K562 (cell line): ENCODE data around the gene APOL4. TPM values are rescaled to one million over a fixed set of nuclear protein-coding genes. Genes with fewer than 3 reads are reported as not detected.

Experiments
- ATAC-seq: fragments of 200-7000 bp; cut with Tn5 transposase; 3 replicates; pipeline ENCODE4 v1.9.1; 2020; ENCODE audit warnings: moderate library complexity
- BruUV-seq: library from RNA; stranded (reverse); fragments of 400-500 nt; replicated peaks from 2 replicates; lab custom pipeline; 2021; lab: Mats Ljungman, UMichigan
- CTCF ChIA-PET: fragments of 300-600 bp; formaldehyde crosslinking; extraction: SDS; loops from one replicate; lab custom pipeline; 2021; ENCODE audit warnings: low intra/inter-chr PET ratio; lab: Yijun Ruan, JAX
- POLR2A ChIA-PET: fragments of 300-600, 350-650 bp; sonication (Branson Sonifier 250); formaldehyde crosslinking; extraction: SDS; loops from one replicate; lab custom pipeline; 2021; ENCODE audit warnings: antibody characterized with exemption, inconsistent platforms; lab: Yijun Ruan, JAX
- DNase-seq, 4 experiments: peaks; one replicate each; pipeline versions ENCODE4 v3.0.0 to v3.0.0-alpha.2; 2011 to 2018; ENCODE audit warnings: low spot score in 3 of 4, mixed read lengths in 3 of 4; ENCODE audit errors: extremely low read depth in 1 of 4
- FAIRE-seq: peaks from 2 replicates; lab custom pipeline; 2011; peaks lifted over from hg19 to GRCh38; lab: Jason Lieb, UNC
- H2AFZ ChIP-seq: 2 replicates; pipeline ENCODE4 v1.6.0; 2011; ENCODE audit warnings: low read depth, low read length, control low read depth, inconsistent platforms
- H3K27ac ChIP-seq: fragments of 200-600 bp; 3 replicates; pipeline ENCODE4 v1.8.0; 2011; ENCODE audit warnings: low read depth, mild to moderate bottlenecking, control low read depth, inconsistent platforms, low read length, moderate library complexity, mixed read lengths; ENCODE audit errors: extremely low read depth
- H3K27me3 ChIP-seq, 2 experiments: fragments of 300-600 bp in 1 of 2; 2 replicates in 1 of 2; 3 replicates in 1 of 2; pipeline versions ENCODE4 v1.6.0 to v1.8.0; 2011; ENCODE audit warnings: inconsistent platforms in 2 of 2, low read length in 2 of 2, mild to moderate bottlenecking in 1 of 2, mixed read lengths in 1 of 2, moderate library complexity in 1 of 2; ENCODE audit not compliant: control insufficient read depth in 2 of 2, insufficient read depth in 2 of 2
- H3K36me3 ChIP-seq: fragments of 300-600 bp; 3 replicates; pipeline ENCODE4 v1.8.0; 2011; ENCODE audit warnings: mild to moderate bottlenecking, low read length, inconsistent platforms; ENCODE audit not compliant: control insufficient read depth, insufficient read depth
- H3K4me1 ChIP-seq, 2 experiments: fragments of 200-600 bp in 1 of 2; replicated peaks in 1 of 2; 2 replicates in 1 of 2; 3 replicates in 1 of 2; pipeline versions ENCODE4 v1.5.1 to v1.8.0; 2011; ENCODE audit warnings: inconsistent platforms in 2 of 2, low read length in 2 of 2, mild to moderate bottlenecking in 1 of 2, mixed read lengths in 1 of 2, moderate library complexity in 1 of 2; ENCODE audit not compliant: control insufficient read depth in 2 of 2, insufficient read depth in 2 of 2
- H3K4me2 ChIP-seq: 2 replicates; pipeline ENCODE4 v1.6.1; 2011; ENCODE audit warnings: low read length, control low read depth, inconsistent platforms, mixed read lengths; ENCODE audit not compliant: insufficient read depth
- H3K4me3 ChIP-seq: fragments of 200-600 bp; sonication (generic), shearing (Covaris generic); 2 replicates; pipeline ENCODE4 v1.5.1; 2016; ENCODE audit warnings: control low read depth, inconsistent platforms
- H3K79me2 ChIP-seq: fragments of 200-600 bp; 3 replicates; pipeline ENCODE4 v1.8.0; 2011; ENCODE audit warnings: low read length, inconsistent platforms; ENCODE audit not compliant: control insufficient read depth, insufficient read depth
- H3K9ac ChIP-seq, 2 experiments: 2 replicates each; pipeline versions ENCODE4 v1.6.0 to v1.6.1; 2011; ENCODE audit warnings: low read depth in 2 of 2, low read length in 2 of 2, control low read depth in 1 of 2, inconsistent platforms in 1 of 2, mild to moderate bottlenecking in 1 of 2, mixed read lengths in 1 of 2; ENCODE audit not compliant: insufficient read depth in 1 of 2
- H3K9me1 ChIP-seq: one replicate; pipeline ENCODE4 v1.6.0; 2011; ENCODE audit warnings: inconsistent platforms, mild to moderate bottlenecking, low read length, moderate library complexity; ENCODE audit not compliant: control insufficient read depth, insufficient read depth
- H3K9me3 ChIP-seq: replicated peaks from 2 replicates; pipeline ENCODE4 v1.5.1; 2011; ENCODE audit warnings: low read depth, low read length, inconsistent platforms; ENCODE audit not compliant: control insufficient read depth, insufficient read depth
- H4K20me1 ChIP-seq: replicated peaks from 2 replicates; pipeline ENCODE4 v1.6.1; 2011; ENCODE audit warnings: low read length, inconsistent platforms, mixed read lengths; ENCODE audit not compliant: control insufficient read depth, insufficient read depth
- CEBPG ChIP-seq, 3 experiments: fragments of 200-800 bp in 1 of 3; sonication (Bioruptor generic) in 1 of 3; sonication (generic) in 1 of 3; formaldehyde crosslinking in 1 of 3; IDR thresholded peaks in 2 of 3; conservative IDR thresholded peaks in 1 of 3; 2 replicates each; pipeline versions ENCODE4 v1.6.1 to v1.8.0; 2016 to 2022; ENCODE audit warnings: missing compliant biosample characterization in 2 of 3, missing genetic modification characterization in 2 of 3, mild to moderate bottlenecking in 1 of 3, missing genetic modification reagents in 1 of 3
- DMBX1 ChIP-seq: fragments of 250-450 bp; sonication (Bioruptor Pico); IDR thresholded peaks from 2 replicates; pipeline ENCODE4 v1.8.0; 2022; ENCODE audit warnings: inconsistent platforms, mild to moderate bottlenecking, moderate library complexity, borderline replicate concordance
- FIP1L1 ChIP-seq: fragments of 200-400 bp; formaldehyde crosslinking; IDR thresholded peaks from 2 replicates; pipeline ENCODE4 v1.6.1; 2018; ENCODE audit warnings: mild to moderate bottlenecking, low read depth, low read length; ENCODE audit not compliant: poor library complexity, severe bottlenecking
- HMGXB4 ChIP-seq: sonication (generic); formaldehyde crosslinking; IDR thresholded peaks from 2 replicates; pipeline ENCODE4 v1.8.1; 2023; ENCODE audit warnings: mild to moderate bottlenecking, missing genetic modification reagents
- KAT7 ChIP-seq: sonication (generic); formaldehyde crosslinking; IDR thresholded peaks from 2 replicates; pipeline ENCODE4 v1.8.0; 2022; ENCODE audit warnings: missing genetic modification reagents, mild to moderate bottlenecking, borderline replicate concordance
- NR0B1 ChIP-seq: fragments of 450-650 bp; IDR thresholded peaks from one replicate; pipeline ENCODE4 v1.6.1; 2018; ENCODE audit warnings: mild to moderate bottlenecking, moderate library complexity; ENCODE audit not compliant: partially characterized antibody
- PKNOX1 ChIP-seq: fragments of 450-650 bp; IDR thresholded peaks from 2 replicates; pipeline ENCODE4 v1.6.1; 2016
- TAF15 ChIP-seq: fragments of 200-400 bp; formaldehyde crosslinking; IDR thresholded peaks from 2 replicates; pipeline ENCODE4 v1.6.1; 2017; ENCODE audit warnings: mild to moderate bottlenecking, low read depth, low read length, moderate library complexity
- ZEB2 ChIP-seq: fragments of 450-650 bp; IDR thresholded peaks from 2 replicates; pipeline ENCODE4 v1.6.1; 2016
- ZKSCAN8 ChIP-seq: fragments of 200-800 bp; sonication (Bioruptor generic); IDR thresholded peaks from 2 replicates; pipeline ENCODE4 v1.6.1; 2016; ENCODE audit warnings: missing genetic modification characterization, missing compliant biosample characterization
- ZNF24 ChIP-seq: fragments of 450-650 bp; IDR thresholded peaks from 2 replicates; pipeline ENCODE4 v1.6.1; 2016
- ZNF79 ChIP-seq: fragments of 250-450 bp; sonication (Bioruptor Pico); IDR thresholded peaks from 2 replicates; pipeline ENCODE4 v1.4.0; 2020; ENCODE audit warnings: low read depth, mild to moderate bottlenecking, moderate library complexity
- WGBS: fragments of 100-300 bp; shearing (Covaris generic); methylation state at CpG from one replicate; pipeline ENCODE4 v1.1.6; 2016; ENCODE audit warnings: low coverage, mixed read lengths; ENCODE audit not compliant: insufficient coverage; ENCODE audit errors: missing lambda C conversion rate; 5-methylcytosine and 5-hydroxymethylcytosine counted together
- in situ Hi-C: fragments of 300-500 bp; cut with MboI; formaldehyde crosslinking; loops from 4 replicates; pipeline ENCODE4 v1.15.0; 2018; ENCODE audit warnings: inconsistent platforms, mixed read lengths
- intact Hi-C: fragments of 100-400 bp; cut with micrococcal nuclease; formaldehyde crosslinking; loops from 2 replicates; pipeline ENCODE4 v1.14.2; 2022
- polyA plus RNA-seq, 8 experiments: library from polyadenylated mRNA; depleted of rRNA in 4 of 8; stranded (reverse) in 5 of 8; unstranded in 3 of 8; fragments of >200 nt; fragmentation: Nextera tagmentation in 2 of 8; fragmentation: Illumina TruSeq in 1 of 8; extraction: Ambion mirVana in 2 of 8; extraction: Trizol in 1 of 8; gene quantifications; 2 replicates each; pipeline versions ENCODE4 v1.2.1 to v1.2.3, GENCODE V29; 2011 to 2014; ENCODE audit warnings: inconsistent platforms in 1 of 8, missing spikeins in 1 of 8
- total RNA-seq, 7 experiments: library from RNA; depleted of rRNA in 6 of 7; stranded (reverse); fragments of >200 nt in 6 of 7; fragmentation: Illumina TruSeq in 2 of 7; extraction: Trizol in 2 of 7; gene quantifications; 2 replicates each; pipeline versions ENCODE4 v1.2.1 to v1.2.3, GENCODE V29; 2011 to 2021; ENCODE audit warnings: low replicate concordance in 1 of 7

The APOL4 gene
- total and polyA plus RNA-seq, 9 of the 15 experiments (the other 6 are each of a cell fraction or from before 2014, with no cell fraction given), result 6.5 to 15.0 (median 9.8) TPM

GRCh38 chr22:36166086-36166485, 35.5 kb downstream of the APOL4 start:
- Histone ChIP-seq H3K27ac (no peak overlapping the region), H3K79me2 (no peaks in the 10 kb centered on the region), H4K20me1 (no peaks in the 10 kb centered on the region), H3K9me1 (no peaks in the 10 kb centered on the region), H3K9me3 (no peaks in the 10 kb centered on the region), H3K9ac (no peak overlapping the region), H3K4me1 (no peaks in the 10 kb centered on the region), H3K4me3 (no peak overlapping the region), H3K36me3 (no peaks in the 10 kb centered on the region), H2AFZ (no peak overlapping the region), H3K27me3 (no peaks in the 10 kb centered on the region), H3K4me2 (no peak overlapping the region)
- ChIA-PET POLR2A (no interaction called here), CTCF (no interaction called here)
- TF ChIP-seq TAF15 (no peak), PKNOX1 (peak; percentile 59)
- DNase-seq, result no peak
- intact Hi-C loops (no loop called here), in situ Hi-C loops (no loop called here)
- no TSS peak for BruUV-seq
- no peak for FAIRE-seq
- 44% methylated on average over 3 of the region's 3 CpGs for WGBS
- ATAC-seq, result no peak

- intact Hi-C loops, result no loop called here
- TF ChIP-seq ZKSCAN8 (CRISPR knock-in tag) (no peak), KAT7 (CRISPR knock-in tag) (no peak), ZNF24 (no peak), HMGXB4 (CRISPR knock-in tag) (no peak), DMBX1 (no peak), CEBPG (CRISPR knock-in tag; IDR thresholded peaks at IDR 0.05) (no peak), CEBPG (tag; conservative IDR thresholded peaks at IDR 0.05 in 1 of 2, IDR thresholded peaks at IDR 0.05 in 1 of 2) (no peak), ZEB2 (no peak), NR0B1 (no peak), ZNF79 (no peak), FIP1L1 (no peak)
These were observed 36.5 kb downstream of the APOL4 start for GRCh38 chr22:36165141-36165540.

More at GRCh38 chr22:36165141-36165540, 36.5 kb downstream of the APOL4 start:
- no peak overlapping the region for H2AFZ ChIP-seq
- H3K9me1 ChIP-seq, result no peaks in the 10 kb centered on the region
- 13% methylated on average over 2 of the region's 2 CpGs for WGBS
- no peak overlapping the region for H3K4me2 ChIP-seq
- in situ Hi-C loops, result no loop called here
- no peaks in the 10 kb centered on the region for H4K20me1 ChIP-seq
- H3K79me2 ChIP-seq, result no peaks in the 10 kb centered on the region
- no TSS peak for BruUV-seq
- H3K9ac ChIP-seq, result no peak overlapping the region
- CTCF ChIA-PET, result no interaction called here
- DNase-seq, result no peak
- no peaks in the 10 kb centered on the region for H3K36me3 ChIP-seq
- POLR2A ChIA-PET, result interaction anchor here (0.7 to 1.2 kb wide), 3 partner anchors 12 to 22 kb away, joined by 3 read pairs; no protein-coding TSS in a partner anchor
- H3K4me1 ChIP-seq, result no peaks in the 10 kb centered on the region; a peak in 1 of 5 replicates
- H3K9me3 ChIP-seq, result no peaks in the 10 kb centered on the region
- ATAC-seq, result no peak
- FAIRE-seq, result no peak
- no peak overlapping the region for H3K4me3 ChIP-seq
- H3K27me3 ChIP-seq, result no peaks in the 10 kb centered on the region
- H3K27ac ChIP-seq, result no peak overlapping the region
